Ovary (tissue), 3 donors: ENCODE results near the gene ADRA2C.

Source experiments
- CTCF ChIP-seq, 3 donors: fragments of 450-650 bp in 2 of 3; fragments of 200-600 bp in 1 of 3; IDR thresholded peaks; one replicate each; pipeline versions ENCODE4 v1.5.1 to v1.8.0; 2016 to 2022; ENCODE audit warnings: antibody characterized with exemption in 3 of 3, mild to moderate bottlenecking in 1 of 3
- POLR2A ChIP-seq: fragments of 450-650 bp; IDR thresholded peaks from one replicate; pipeline ENCODE4 v1.6.1; 2017; ENCODE audit warnings: antibody characterized with exemption, mild to moderate bottlenecking, moderate library complexity
- donor health status: DM: no; HTN: no; CAD: no.

DNA sequence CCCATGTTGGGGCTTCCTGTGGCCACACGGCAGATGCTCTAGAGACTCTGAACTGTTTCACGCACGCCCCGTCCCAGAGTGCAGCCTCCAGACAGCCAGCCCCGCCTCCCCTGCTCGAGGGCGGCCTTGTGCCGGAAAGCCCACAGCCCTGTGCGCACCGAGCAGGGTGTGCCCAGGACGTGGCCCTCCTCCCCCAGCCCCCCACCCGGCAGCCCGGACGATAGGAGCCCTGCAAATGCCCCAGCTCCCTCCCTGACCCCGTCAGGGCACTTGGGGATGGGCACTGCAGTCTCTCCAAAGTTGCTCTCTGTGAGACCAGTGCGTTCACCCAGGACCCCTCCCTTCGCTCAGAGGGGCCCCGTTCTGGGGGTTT lies 37.3 kb downstream of the ADRA2C start:
- TF ChIP-seq CTCF (IDR thresholded peaks at IDR 0.05), result no peak
- TF ChIP-seq POLR2A, result no peak
